CMK (cell line): ENCODE results near the gene LPIN3.

Source experiments
- DNase-seq: peaks from one replicate; pipeline ENCODE4 v3.0.0-alpha.2; 2010; ENCODE audit warnings: low read depth

LPIN3 gene

GRCh38 chr20:41349266-41349665 lies 8.6 kb downstream of the LPIN3 start:
- DNase-seq = no peak

GRCh38 chr20:41349943-41350342 lies 9.3 kb downstream of the LPIN3 start:
- DNase-seq = no peak

- no peak for DNase-seq
These were observed 9.9 kb downstream of the LPIN3 start for GRCh38 chr20:41350408-41350962.

- no peak for DNase-seq
These were observed 11.5 kb downstream of the LPIN3 start for GRCh38 chr20:41352106-41352505.

- no peak for DNase-seq
These were observed 12.0 kb downstream of the LPIN3 start for GRCh38 chr20:41352666-41353065.

GRCh38 chr20:41353530-41353929 lies 12.9 kb downstream of the LPIN3 start:
- DNase-seq = no peak

- no peak for DNase-seq
These were observed 14.6 kb downstream of the LPIN3 start for GRCh38 chr20:41355192-41355591.

GRCh38 chr20:41355598-41356203 lies 15.1 kb downstream of the LPIN3 start:
- no peak for DNase-seq

- no peak for DNase-seq
These were observed 16.3 kb downstream of the LPIN3 start for GRCh38 chr20:41356951-41357350.

- no peak for DNase-seq
These were observed 17.0 kb downstream of the LPIN3 start for GRCh38 chr20:41357424-41358163.

- no peak for DNase-seq
These were observed 17.6 kb downstream of the LPIN3 start for GRCh38 chr20:41358230-41358629.

- no peak for DNase-seq
These were observed 18.1 kb downstream of the LPIN3 start for GRCh38 chr20:41358717-41359116.

- DNase-seq = no peak
These were observed 19.0 kb downstream of the LPIN3 start for GRCh38 chr20:41359541-41360011.

GRCh38 chr20:41360831-41361756 lies 20.5 kb downstream of the LPIN3 start:
- DNase-seq = no peak

GRCh38 chr20:41361757-41362747 lies 21.4 kb downstream of the LPIN3 start:
- no peak for DNase-seq

- DNase-seq = no peak
These were observed 22.1 kb downstream of the LPIN3 start for GRCh38 chr20:41362748-41363140.

GRCh38 chr20:41363601-41364000 lies 23.0 kb downstream of the LPIN3 start:
- DNase-seq = no peak

GRCh38 chr20:41364236-41364855 lies 23.7 kb downstream of the LPIN3 start:
- no peak for DNase-seq

- no peak for DNase-seq
These were observed 24.5 kb downstream of the LPIN3 start for GRCh38 chr20:41364967-41365765.
